ENCODE data around the gene NELL1.

DNA sequence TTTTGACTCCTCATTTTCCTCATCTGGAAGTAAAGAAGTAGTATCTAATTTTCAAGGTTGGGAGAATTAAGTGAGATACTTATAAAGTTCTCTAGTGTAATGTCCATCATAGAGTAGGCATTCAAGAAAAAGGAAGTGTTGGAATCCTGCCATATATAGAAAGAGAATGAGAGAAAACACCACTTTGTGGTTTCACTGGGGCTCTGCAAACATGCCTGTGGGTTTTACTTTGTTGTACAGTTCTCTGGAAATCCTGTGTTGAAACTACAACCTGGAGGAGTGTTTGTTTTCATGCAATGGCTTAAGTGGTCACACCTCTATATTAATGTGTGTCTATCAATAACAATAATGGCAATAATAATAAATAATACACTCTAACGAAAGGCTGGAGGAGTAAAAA lies 741.7 kb downstream of the NELL1 start:
- TF ChIP-seq EZH2 (IDR thresholded peaks at IDR 0.05) (no peak), POLR2AphosphoS5 (IDR thresholded peaks at IDR 0.05; ENCODE audit: borderline replicate concordance, low read depth, low read length) (no peak)

All from SK-N-MC (cell line).